Urinary bladder (tissue), 4 donors: ENCODE results near the gene TTLL6. TPM values are rescaled to one million over a fixed set of nuclear protein-coding genes. Genes with fewer than 3 reads are reported as not detected.

Experiments
- DNase-seq: peaks from one replicate; pipeline ENCODE4 v3.0.0-alpha.2; 2015; ENCODE audit errors: extremely low spot score
- H3K27ac ChIP-seq: one replicate; pipeline ENCODE4 v1.5.1; 2013; ENCODE audit warnings: low read depth, mild to moderate bottlenecking, moderate library complexity
- H3K36me3 ChIP-seq: one replicate; pipeline ENCODE4 v1.6.1; 2013; ENCODE audit warnings: mild to moderate bottlenecking, moderate library complexity; ENCODE audit not compliant: insufficient read depth
- H3K4me1 ChIP-seq: one replicate; pipeline ENCODE4 v1.6.1; 2013; ENCODE audit warnings: mild to moderate bottlenecking, moderate library complexity; ENCODE audit not compliant: insufficient read depth
- H3K4me3 ChIP-seq: one replicate; pipeline ENCODE4 v1.5.1; 2013; ENCODE audit warnings: low read depth, low read length
- WGBS: extraction: QIAGEN DNeasy Blood & Tissue Kit; methylation state at CpG from one replicate; pipeline ENCODE4 v1.1.7; 2013; 5-methylcytosine and 5-hydroxymethylcytosine counted together
- polyA plus RNA-seq: library from polyadenylated mRNA; stranded (reverse); fragments of 200-250 nt; gene quantifications from one replicate; pipeline ENCODE4 v1.2.3, GENCODE V29; 2013
- total RNA-seq: library from RNA; depleted of rRNA; stranded (reverse); fragments of >200 nt; gene quantifications from one replicate; pipeline ENCODE4 v1.2.3, GENCODE V29; 2014
- donor health status: healthy with polysubstance abuse.
- donor health status: healthy.

The TTLL6 gene
- total and polyA plus RNA-seq, 2 donors = 0.15 TPM; not detected in 1

DNA sequence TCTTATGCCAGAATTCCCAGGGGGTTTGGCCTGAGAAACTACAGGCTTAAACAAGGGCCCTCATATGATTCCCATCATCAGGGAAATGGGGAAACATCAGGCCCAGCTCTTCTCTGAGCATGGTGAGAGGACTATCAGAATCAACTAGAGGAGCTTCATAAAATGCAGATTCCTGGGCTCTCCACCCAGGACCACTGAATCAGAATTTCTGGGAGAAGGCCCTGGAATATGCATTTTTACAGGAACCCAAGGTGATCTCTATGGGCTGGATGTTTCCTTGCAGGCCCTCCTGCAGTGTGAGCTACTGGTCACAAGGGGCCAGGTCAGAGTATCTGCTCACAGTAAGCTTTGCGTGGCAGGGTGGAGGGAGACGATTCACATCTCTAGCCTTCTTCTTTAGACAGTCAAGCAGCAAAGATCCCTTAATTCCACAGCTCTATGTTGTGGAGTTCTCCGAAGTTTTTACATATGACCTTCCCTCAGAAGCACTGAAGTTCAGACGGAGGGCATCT is 49.7 kb downstream of the TTLL6 start:
- H3K27ac ChIP-seq = no peak overlapping the region
- no peak for DNase-seq
- H3K4me1 ChIP-seq = no peaks in the 10 kb centered on the region
- no peak overlapping the region for H3K4me3 ChIP-seq
- H3K36me3 ChIP-seq = no peaks in the 10 kb centered on the region
- 68% methylated on average over 4 of the region's 4 CpGs for WGBS

DNA sequence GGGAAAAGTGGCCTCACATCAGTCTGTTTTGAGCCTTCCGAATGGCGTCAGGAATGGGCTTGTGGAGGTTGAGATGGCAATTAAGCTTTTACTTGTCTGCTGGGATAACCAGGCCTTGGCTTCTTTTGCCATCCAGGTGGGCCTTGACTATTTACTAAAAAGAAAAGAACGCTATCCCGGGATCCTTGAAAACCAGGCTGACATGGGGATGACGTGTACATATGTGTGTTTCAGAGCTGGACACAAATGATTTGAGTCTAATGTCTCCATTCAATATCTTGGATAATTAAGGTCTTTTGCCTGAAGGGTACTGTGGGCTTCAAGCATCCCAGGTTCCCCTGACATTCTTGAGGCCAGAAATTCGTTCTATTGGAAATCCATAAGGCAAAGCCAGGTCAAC is 55.9 kb downstream of the TTLL6 start:
- WGBS = 67% methylated on average over 6 of the region's 6 CpGs
- Histone ChIP-seq H3K4me1 (no peaks in the 10 kb centered on the region), H3K4me3 (no peak overlapping the region), H3K36me3 (no peaks in the 10 kb centered on the region), H3K27ac (no peak overlapping the region)
- no peak for DNase-seq

DNA sequence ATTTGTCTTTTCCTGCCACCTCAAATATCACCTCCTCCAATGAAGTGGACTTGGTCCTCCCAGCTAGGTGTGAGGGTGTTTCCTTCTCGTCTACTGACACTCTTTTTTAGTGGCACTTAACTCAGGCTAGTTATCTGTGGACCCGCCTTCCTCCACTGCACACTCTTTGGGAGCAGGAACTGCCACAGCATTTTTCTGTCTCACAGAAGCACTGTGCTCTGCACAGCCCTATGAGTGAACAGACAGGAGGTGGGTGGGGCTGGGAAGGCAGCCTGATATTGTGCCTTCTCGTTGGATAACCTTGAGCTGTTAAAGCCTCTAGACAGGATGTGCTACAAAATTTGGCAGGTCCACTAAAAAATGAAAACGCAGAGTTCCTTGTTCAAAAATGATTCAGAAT is 56.6 kb downstream of the TTLL6 start:
- WGBS = 22% methylated on average over 4 of the region's 4 CpGs
- Histone ChIP-seq H3K4me1 (no peaks in the 10 kb centered on the region), H3K36me3 (no peaks in the 10 kb centered on the region), H3K27ac (no peak overlapping the region), H3K4me3 (no peak overlapping the region)
- no peak for DNase-seq

DNA sequence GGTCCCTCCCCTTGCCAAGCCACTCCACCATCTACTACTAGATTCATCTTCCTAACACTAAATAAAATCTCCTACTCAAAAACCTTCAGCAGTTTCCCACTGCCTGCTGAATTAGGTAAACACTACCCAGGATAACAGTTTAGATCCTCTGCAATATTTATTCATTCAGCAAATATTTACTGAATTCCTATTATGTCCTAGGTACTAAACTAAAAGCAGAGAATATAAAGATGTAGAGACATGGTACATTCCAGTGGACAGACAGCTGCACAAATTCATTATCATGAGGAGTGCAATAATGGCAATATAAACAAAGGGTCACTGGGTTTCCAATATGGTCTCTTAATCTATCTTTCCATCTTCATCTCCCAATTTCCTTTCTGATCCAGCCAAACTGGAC is 57.7 kb downstream of the TTLL6 start:
- H3K4me3 ChIP-seq = no peak overlapping the region
- H3K27ac ChIP-seq = no peak overlapping the region
- no peaks in the 10 kb centered on the region for H3K36me3 ChIP-seq
- DNase-seq = no peak
- H3K4me1 ChIP-seq = no peaks in the 10 kb centered on the region

DNA sequence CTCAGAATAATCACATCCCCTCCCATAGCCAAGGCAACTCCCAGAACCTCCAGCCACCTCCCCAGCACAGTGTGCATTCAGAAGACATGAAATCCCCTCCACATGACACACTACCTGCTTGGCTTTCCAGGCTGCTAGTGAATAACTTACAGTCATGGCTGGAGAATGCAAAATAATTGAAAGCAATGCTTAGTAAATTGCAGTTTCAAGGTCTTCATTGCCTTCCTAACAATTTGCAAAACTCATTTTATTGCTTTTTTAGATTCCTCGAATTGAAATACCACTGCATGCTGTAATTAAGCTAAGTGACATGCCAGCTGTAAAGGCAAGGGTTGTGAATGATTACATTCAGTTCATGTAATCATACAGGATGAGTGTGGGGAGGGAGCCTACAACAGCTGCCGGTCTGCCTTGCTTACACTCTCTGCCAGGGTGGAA is 59.5 kb downstream of the TTLL6 start:
- 26% methylated on average over 2 of the region's 2 CpGs for WGBS

DNA sequence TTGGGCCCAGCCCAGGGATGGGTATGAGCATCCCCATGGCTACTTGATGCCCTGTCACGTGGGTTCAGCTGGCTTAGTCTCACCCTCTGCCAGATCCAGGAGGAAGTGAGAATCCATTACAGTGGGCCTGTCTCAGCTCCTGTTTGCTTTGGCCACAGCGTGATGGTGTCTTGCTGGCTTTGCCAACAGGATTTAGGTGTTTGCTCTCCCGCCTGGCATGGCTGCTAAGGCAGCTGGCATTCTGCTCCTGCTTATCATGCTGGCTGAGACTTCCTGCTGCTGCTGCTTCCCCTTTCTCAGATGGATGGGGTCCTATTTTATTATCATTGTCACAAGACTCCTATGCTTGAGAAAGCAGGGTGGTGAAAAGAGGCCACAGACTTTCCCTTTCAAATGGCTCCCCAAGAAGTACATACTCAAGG is 60.2 kb downstream of the TTLL6 start:
- H3K36me3 ChIP-seq = no peaks in the 10 kb centered on the region
- no peak overlapping the region for H3K27ac ChIP-seq
- H3K4me1 ChIP-seq = no peaks in the 10 kb centered on the region
- no peak for DNase-seq
- WGBS = 37% methylated on average over 3 of the region's 3 CpGs
- H3K4me3 ChIP-seq = no peak overlapping the region

More for the DNA sequence above, 59.5 kb downstream of the TTLL6 start:
- no peak overlapping the region for H3K4me3 ChIP-seq
- no peak overlapping the region for H3K27ac ChIP-seq
- no peaks in the 10 kb centered on the region for H3K36me3 ChIP-seq
- no peaks in the 10 kb centered on the region for H3K4me1 ChIP-seq
- DNase-seq = no peak

DNA sequence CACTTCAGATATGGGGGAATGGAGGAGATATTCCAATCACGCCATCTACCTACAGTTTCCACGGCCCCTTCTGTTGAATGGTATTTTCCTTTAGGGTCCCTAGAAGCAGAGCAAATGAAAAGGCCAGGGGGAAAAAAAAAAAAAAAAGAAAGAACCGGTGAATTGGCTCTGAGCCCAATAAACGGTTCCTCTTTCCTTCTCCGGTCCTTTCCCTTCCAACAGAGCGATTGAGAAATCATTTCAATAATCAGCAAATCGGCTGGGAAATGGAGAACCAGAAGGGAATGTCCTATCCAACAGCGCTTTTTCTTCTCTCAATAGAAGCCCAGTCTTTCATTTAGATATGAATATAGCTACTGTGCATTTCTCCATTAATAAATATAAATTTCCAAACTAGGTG is 61.7 kb downstream of the TTLL6 start:
- DNase-seq = no peak

DNA sequence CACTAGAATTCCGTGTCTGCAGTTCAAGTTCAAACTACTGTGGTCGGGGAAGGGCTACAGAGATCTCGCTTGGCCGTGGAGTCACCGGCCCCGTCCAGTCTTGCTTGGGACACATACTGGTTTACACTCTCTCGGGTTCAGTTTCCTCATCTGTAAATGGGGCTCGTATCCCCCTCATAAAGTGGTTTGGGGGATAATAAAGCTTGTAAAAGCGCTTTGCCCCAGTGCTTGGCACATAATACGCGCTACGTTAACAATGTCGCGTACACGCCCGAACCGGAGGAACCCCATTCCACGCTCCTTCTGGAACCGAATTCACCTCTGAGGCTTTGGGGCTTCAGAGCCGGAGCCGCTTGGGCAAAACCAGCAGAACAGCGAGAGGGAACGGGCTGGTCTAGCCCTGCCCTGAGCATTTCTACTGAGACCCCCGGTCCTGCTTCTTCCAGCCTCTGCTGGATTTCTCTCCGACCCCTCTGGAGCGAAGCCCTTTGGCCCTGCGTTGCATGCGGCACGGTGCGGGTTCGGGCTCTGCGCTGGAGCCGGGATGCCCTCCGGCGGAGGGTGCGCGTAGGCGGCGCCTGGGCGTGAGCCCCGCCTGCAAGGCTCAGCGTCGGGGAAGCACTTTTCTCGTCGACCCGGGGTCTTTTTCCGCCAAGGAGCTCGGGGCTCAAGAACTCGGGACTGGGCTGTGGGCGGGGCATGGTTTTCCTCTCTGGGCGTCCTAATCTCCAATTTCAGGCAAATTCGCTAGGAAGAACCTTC is 62.3 kb downstream of the TTLL6 start:
- Histone ChIP-seq H3K27ac (no peak overlapping the region), H3K4me1 (no peaks in the 10 kb centered on the region), H3K4me3 (no peak overlapping the region), H3K36me3 (no peaks in the 10 kb centered on the region)
- WGBS = 6% methylated on average over 52 of the region's 52 CpGs
- no peak for DNase-seq

More for the DNA sequence above, 61.7 kb downstream of the TTLL6 start:
- no peak overlapping the region for H3K27ac ChIP-seq
- H3K36me3 ChIP-seq = no peaks in the 10 kb centered on the region
- 22% methylated on average over 8 of the region's 8 CpGs for WGBS
- no peak overlapping the region for H3K4me3 ChIP-seq
- H3K4me1 ChIP-seq = no peaks in the 10 kb centered on the region

DNA sequence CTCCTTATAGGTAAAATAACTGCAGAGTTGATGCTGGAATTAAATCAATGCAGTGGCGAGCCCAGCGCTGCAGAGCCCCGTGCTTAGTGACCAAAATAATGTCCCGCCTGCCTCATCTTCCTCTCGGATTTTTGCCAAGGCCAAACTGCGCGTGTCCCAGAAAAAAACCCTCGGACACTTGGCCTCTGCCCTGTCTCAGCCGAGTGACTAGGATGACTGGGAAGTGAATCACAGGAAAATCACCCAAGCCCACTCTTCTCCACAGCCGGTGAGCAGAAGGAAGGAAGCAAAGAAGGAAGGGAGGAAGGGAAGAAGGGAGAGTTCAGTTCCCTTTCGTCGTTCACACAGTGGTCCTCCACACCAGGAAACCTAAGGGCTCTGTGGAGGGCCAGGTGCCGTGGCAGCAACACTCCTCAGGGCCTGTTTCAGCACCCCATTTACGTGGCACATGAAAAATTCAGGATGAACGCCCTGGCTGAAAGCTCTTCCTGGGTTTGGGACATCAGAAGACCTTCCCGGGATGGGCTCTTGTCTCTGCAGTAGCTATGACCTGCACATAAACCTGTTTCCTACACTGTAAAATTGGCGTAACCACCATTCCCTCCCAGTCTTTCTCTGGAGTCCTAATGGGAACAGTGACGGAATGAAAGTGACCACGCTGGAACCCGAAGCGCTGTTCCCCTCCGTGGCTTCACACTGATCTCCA is 63.1 kb downstream of the TTLL6 start:
- WGBS = 12% methylated on average over 22 of the region's 22 CpGs
- Histone ChIP-seq H3K4me1 (no peaks in the 10 kb centered on the region), H3K36me3 (no peaks in the 10 kb centered on the region), H3K27ac (no peak overlapping the region), H3K4me3 (no peak overlapping the region)
- no peak for DNase-seq

DNA sequence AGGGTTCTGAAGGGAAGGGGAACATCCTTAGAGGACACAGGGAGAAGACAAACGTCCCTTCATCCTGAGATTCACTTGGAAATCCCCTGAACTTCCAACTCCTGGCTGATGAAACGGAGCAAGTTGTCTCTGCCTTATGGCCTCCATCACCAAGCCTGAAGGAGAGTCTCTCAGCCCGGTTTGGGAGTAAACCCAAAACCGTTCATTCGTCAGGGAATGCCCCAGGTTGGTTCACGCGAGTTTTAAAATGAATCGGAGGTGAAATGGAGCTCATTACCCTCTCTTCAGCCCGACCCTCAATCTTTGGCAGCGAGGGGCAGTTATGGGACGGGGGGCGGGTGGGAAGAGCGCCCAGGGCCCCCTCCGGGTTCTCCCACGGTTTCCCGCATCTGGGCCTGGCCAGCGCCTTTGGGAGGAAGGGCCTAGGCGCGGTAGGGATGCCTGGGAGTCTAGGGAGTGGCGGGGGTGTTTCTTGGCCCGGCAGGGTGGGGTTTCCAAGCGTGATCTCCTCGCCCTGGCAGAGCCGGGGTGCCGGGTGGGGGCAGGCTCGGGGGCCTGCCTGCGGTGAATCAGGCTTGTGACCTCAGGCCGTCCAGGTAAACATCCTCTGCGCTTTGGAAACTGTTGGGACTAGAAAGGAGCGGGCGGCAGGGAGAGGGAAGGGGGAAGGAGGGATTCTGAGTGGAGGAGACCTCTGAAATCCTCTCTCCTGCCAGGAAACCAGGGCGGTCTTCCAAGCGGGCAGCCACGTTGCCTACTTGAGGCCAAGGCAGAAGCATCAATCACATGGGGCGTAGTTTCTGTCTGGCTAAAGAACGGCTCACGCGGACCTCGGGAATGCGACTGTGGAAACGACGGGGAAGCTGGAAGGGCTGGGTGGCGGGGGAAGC is 64.4 kb downstream of the TTLL6 start:
- no peak for DNase-seq
- Histone ChIP-seq H3K4me1 (no peaks in the 10 kb centered on the region), H3K36me3 (no peaks in the 10 kb centered on the region), H3K4me3 (no peak overlapping the region), H3K27ac (no peak overlapping the region)
- WGBS = 7% methylated on average over 43 of the region's 43 CpGs

DNA sequence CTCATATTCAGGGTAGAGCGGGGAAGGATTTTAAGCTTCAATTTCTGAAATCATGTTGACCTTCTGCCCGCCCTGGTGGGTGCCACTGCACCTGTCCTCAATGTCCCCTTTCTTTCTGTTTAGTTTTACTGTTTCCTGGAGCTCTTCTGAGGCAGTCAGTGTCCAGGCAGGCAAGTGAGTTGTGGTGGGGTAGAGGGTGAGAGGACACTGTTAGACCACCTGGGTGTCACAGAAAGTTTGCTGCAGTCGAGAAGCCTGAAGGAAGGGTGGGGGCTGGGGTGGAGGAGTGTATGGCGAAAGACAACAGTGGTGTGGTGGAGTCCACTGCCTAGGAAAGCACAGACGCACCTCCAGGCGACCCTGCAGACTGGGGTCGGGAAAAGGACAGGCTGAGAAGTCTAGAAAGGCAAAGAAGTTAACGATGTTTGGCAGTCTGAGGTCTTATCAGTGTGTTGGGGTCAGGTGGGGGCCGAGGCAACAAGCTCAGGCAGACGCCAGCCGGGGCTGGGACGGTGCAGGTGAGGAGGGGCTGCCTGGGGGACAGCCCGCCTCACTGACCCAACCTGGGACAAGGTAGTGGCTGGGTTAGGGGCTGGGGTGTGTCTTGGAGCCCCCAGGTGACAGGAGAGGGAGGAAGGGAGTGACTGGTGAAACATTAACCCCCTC is 65.2 kb downstream of the TTLL6 start:
- Histone ChIP-seq H3K4me3 (no peak overlapping the region), H3K36me3 (no peaks in the 10 kb centered on the region), H3K4me1 (no peaks in the 10 kb centered on the region), H3K27ac (no peak overlapping the region)
- no peak for DNase-seq
- 6% methylated on average over 13 of the region's 13 CpGs for WGBS

DNA sequence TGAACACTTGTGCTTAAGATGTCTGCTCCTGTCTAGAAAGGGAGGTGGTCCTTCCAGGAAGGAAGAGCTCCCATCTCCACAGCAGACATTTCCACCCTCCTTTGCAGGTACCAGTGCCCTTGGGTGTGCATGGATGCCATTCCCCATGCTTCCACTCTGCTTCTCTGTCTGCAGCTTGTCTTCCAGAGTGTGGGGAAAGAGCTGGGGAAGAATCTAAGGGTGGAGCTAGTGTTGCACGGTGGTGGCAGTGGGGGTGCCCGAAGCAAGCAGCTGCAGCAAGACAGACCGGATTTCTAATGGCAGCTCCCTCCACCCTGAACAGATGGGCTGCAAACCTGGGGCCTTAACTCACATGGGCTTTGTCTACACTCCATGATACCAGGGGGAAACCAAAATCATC is 65.9 kb downstream of the TTLL6 start:
- Histone ChIP-seq H3K4me1 (no peaks in the 10 kb centered on the region), H3K4me3 (no peak overlapping the region), H3K27ac (no peak overlapping the region), H3K36me3 (no peaks in the 10 kb centered on the region)
- DNase-seq = no peak
- WGBS = 4% methylated on average over 3 of the region's 3 CpGs
